HG03520 (cell line): ENCODE results near the gene LCE1D.

Source experiments
- ATAC-seq: cut with Tn5 transposase; IDR thresholded peaks from one replicate; pipeline ENCODE4 v1.9.1; 2021; ENCODE audit warnings: mild to moderate bottlenecking, moderate library complexity; ENCODE audit not compliant: unreplicated experiment

Gene LCE1D, protein sequence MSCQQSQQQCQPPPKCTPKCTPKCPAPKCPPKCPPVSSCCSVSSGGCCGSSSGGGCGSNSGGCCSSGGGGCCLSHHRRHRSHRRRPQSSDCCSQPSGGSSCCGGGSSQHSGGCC

GRCh38 chr1:152796421-152796820 is at the start of gene LCE1D:
Gene LCE1D, plus strand, starts transcription at chr1:152796721. Its CDS starts 1,074 bp downstream, at chr1:152797795.
- no peak for ATAC-seq

DNA sequence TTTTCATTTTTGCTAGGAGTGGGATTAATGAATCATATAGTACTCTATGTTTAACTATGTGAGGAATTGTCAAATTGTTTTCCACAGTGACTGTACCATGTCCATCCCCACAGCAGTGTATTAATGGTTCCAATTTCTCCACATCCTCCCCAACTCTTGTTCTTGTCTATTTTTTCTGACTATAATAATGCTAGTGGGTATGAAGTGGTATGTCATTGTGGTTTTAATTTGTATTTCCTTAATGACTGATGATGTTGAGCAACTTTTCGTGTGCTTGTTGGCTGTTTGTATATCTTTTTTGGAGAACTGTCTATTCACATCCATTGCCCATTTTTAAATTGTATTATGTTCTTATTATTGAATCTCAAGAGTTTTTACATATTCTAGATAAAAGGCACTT is 48.7 kb upstream of the LCE1D start:
- no peak for ATAC-seq

GRCh38 chr1:152752225-152752624 is 44.3 kb upstream of the LCE1D start:
- no peak for ATAC-seq

GRCh38 chr1:152753586-152753985 is 42.9 kb upstream of the LCE1D start:
- ATAC-seq = no peak

- no peak for ATAC-seq
These were observed 39.6 kb upstream of the LCE1D start for GRCh38 chr1:152756872-152757271.

DNA sequence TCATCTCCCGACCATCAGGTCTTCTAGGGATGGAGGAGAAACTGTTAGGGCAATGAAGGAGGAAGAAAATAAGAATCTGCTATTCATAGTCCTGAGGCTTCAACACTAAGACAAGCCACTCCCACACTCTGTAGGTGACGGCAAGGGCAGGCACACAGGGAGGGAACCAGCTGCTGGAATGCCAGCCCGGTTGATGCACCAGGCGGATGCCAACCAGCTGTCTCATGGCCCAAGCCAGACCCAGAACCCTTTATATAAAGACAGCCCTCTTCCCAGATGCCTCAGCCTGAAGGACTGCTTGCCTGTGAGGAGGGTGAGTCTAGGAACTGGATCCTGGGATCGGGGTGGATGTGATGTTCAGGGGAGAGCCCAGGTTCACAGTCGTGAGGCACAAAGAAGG is 38.8 kb upstream of the LCE1D start, which contains the start of gene KPRP:
TSS of gene KPRP (plus strand) at position 279 of the 400 bp plus-strand sequence. CDS start 1,564 bp downstream, outside the sequence.
- ATAC-seq = no peak

DNA sequence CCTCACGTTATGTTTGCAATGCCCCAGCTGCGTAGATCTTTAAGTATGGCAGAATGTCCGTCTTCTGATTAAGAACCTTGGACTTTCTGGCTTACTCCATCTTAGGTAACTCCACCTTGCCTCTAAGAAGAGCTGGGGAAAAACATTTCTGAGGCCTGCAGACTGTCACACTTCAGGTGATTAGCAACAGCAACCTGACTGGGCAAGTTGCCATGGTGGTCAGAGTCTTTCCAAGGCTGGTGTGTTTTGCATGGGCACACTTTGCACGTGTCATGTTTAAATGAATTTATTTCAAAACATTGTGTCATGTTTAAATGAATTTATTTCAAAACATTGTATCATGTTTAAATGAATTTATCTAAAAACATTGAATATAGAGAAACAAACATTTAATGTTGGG is 37.9 kb upstream of the LCE1D start:
- ATAC-seq = no peak

- ATAC-seq = no peak
These were observed 36.9 kb upstream of the LCE1D start for GRCh38 chr1:152759453-152760173.

DNA sequence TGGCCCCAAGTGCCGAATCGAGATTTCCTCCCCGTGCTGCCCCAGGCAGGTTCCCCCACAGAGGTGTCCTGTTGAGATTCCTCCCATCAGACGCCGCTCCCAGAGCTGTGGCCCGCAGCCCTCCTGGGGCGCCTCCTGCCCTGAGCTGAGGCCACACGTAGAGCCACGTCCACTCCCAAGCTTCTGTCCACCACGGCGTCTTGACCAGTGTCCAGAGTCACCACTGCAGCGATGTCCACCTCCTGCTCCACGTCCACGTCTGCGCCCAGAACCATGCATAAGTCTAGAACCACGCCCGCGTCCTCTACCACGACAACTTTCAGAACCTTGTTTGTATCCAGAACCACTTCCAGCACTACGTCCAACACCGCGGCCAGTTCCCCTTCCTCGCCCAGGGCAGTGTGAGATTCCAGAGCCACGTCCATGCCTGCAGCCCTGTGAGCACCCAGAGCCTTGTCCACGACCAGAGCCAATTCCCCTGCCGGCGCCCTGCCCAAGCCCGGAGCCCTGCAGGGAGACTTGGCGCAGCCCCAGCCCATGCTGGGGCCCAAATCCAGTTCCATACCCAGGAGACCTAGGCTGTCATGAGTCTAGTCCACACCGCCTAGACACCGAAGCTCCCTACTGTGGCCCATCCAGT is 35.9 kb upstream of the LCE1D start:
- ATAC-seq = no peak

DNA sequence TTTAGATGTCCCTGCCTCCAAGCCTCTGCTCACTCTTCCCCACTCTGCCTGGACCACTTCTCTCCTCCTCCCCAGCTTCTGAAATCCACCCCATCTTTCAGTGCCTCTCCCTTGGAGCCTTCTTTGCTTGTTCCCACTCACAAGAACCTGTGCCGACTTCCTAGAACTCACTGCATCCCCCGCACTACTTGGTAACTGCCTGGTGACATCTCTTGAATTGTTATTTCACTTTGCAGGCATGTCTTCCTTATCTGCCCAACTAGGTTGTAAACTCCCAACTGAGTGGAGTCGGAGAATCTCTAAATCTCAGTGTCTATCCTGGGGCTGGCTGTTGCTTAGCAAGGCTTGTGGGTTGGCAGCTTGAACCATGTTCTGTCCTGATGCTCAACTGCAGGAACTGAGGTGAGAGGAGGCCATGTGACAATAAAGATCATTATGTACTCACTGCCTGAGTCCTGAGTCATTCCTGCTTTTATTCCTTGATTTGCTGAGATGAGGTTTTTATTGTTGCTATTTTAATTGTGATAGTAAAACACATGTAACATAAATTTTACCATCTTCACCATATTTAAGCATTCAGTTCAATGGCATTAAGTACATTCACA is 34.8 kb upstream of the LCE1D start:
- ATAC-seq = no peak

DNA sequence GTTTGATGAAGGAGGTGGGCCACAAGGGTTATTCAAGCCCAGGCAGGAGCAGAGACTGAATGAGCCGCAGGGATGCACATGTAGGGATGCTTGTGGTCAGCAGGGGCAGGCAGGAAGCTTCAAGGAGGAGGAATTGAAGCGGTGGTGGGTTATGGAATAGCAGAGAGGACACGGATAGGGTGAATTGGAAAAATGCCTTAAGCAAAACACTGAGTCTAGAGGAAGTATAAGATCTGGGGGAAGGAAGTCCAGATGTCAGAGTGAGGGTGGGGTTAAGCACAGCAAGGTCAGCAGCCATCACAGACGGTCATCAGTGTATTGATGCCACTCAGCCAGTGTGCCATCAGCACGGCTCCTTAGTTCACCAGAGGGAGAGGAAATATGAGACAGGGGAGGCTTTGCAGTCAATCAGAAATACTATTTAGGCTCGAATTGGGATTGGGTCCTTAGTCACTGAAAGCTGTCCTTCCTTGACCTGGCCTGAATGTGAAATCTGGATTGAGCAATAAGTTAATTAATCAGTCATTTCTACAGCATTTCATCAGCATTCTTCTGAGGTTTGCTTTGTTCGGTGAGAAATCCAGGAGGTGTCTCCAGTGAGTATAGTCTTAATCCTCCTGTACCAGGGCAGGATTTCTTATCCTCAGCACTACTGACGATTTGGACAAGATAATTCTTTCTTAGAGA is 27.5 kb upstream of the LCE1D start:
- no peak for ATAC-seq

- ATAC-seq = no peak
These were observed 26.1 kb upstream of the LCE1D start for GRCh38 chr1:152770411-152770810.

DNA sequence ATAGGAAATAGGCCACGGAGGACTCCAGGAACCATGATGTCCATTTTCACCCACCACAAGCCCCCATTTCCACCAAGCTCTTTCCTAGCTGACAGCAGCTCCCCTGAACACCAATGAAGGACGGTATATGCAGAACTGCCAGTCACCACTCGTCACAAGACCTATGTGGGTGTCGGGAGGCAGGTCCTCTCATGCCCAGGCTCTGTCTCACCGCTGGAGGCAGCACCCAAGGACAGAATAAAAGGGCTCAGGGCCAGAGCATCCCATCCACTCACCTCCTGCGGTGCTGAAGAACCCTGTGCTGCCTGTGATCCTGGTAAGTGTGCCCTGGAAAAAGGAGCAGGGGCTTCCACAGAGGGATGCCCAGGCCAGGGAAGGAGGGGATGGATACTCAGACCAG is 21.6 kb upstream of the LCE1D start, which contains the start of gene LCE1F:
TSS of gene LCE1F (plus strand) at position 266 of the 400 bp plus-strand sequence. CDS start 1,232 bp downstream, outside the sequence.
- no peak for ATAC-seq

- ATAC-seq = no peak
These were observed 20.2 kb upstream of the LCE1D start for GRCh38 chr1:152776361-152776760.

DNA sequence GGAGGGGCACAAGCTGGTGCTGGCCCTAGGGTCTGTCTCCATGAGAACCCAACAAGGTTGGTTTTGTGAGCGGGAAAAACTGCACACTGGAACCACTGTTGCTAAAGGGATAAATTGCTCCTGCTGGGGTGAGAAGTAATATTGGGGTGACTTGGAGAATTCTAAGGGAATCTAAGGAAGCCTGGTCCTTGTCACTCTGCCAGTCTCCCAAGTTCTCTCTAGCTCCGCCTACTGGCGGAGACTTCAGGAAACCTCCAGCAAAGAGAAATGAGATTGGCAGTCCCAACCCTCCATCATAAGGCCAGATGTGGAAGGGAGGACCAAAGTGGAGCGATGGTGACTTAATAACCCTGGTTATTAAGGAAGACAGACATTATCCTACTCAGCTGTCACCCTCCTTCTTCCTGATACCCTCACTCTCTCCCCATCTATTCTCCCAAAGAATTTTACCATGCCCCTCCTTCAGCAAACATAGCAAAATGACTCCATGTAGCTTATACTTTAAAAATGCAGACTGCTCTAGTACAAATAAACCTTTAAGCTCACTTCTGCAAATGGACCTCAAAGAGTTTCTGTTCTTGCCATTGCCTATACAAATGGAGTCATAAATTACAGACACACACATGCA is 18.9 kb upstream of the LCE1D start:
- no peak for ATAC-seq

DNA sequence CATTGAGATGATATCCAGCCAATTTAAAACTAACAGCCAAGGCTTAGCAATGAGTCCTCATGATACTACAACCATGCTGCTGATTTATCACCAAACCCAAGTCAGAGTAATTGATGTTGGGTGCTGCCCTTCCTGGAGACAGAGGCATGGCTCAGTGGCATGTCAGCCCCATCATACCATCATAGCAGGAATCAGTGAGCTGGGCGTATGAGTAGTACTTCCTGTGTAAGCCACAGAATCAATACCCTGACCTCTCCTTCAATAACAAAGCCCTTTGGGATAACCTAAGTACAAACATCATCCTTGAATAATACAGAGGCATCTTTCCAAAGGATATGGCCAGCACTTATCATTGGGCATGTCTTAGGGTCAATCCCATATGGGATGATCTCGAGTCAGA is 13.4 kb upstream of the LCE1D start:
- no peak for ATAC-seq

DNA sequence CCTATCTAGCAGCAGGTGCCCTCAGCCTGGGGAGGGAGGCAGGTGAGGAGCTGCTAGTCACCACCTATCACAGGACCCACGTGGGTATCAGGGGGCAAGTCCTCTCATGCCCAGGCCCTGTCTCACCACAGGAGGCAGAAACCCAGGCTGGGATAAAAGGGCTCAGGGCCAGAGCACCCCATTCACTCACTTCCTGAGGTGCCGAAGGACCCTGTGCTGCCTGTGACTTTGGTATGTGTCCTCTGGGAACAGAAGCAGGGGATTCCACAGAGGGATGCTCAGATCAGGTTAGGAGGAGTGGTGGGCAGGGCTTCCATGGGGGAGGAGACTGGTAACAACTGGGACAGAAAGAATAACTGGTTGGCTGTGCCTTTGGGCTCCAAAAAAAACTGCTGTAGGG is 10.4 kb upstream of the LCE1D start, which contains the start of gene LCE1E:
TSS of gene LCE1E (plus strand) at position 181 of the 400 bp plus-strand sequence. CDS start 1,043 bp downstream, outside the sequence.
- ATAC-seq = no peak

DNA sequence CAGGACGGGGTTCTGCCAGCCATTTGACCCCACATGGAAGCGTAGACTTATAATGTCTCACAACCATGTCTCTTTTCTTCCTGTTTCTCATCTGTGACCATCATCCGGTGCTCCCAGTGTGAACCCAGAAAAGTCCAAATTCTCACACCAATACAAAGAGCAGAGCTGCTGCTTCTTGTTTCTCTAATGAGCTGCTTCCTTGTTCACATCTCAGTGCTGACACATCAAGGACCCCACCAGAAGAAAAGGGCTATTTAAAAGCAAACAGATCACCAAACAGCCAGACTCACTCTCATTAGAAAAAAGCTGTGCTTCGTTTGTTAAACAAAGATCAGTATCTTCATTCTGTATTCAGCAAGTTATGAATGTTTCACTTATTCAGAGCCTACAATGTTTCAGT is 835 bp upstream of the LCE1D start:
- ATAC-seq = no peak

GRCh38 chr1:152801333-152801732 is 4.8 kb downstream of the LCE1D start:
- ATAC-seq = no peak

DNA sequence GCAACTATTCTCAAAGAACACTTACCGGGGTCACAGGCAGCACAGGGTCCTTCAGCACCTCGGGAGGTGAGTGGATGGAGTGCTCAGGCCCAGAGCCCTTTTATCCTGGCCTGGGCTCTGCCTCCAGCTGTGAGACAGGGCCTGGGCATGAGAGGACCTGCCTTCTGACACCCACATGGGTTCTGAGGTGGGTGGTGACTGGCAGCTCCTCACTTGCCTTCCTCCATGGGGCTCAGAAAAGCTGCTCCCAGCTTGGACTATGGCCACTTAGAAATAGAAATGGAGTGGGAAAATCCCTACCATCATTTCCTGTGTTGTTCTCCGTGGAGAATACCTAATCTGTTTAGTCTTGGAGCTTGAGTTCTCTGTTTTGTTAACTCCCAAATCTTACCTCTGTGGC is 10.1 kb downstream of the LCE1D start, which contains the start of gene LCE1C:
TSS of gene LCE1C (minus strand) at position 76 of the 400 bp plus-strand sequence. CDS start 1,173 bp downstream, outside the sequence.
- no peak for ATAC-seq
